HG02885 (cell line): ENCODE measurements around the gene CNNM1.

Experiments
- ATAC-seq: cut with Tn5 transposase; IDR thresholded peaks from one replicate; pipeline ENCODE4 v1.9.1; 2021; ENCODE audit warnings: mild to moderate bottlenecking; ENCODE audit not compliant: unreplicated experiment, poor library complexity

CNNM1 gene

DNA sequence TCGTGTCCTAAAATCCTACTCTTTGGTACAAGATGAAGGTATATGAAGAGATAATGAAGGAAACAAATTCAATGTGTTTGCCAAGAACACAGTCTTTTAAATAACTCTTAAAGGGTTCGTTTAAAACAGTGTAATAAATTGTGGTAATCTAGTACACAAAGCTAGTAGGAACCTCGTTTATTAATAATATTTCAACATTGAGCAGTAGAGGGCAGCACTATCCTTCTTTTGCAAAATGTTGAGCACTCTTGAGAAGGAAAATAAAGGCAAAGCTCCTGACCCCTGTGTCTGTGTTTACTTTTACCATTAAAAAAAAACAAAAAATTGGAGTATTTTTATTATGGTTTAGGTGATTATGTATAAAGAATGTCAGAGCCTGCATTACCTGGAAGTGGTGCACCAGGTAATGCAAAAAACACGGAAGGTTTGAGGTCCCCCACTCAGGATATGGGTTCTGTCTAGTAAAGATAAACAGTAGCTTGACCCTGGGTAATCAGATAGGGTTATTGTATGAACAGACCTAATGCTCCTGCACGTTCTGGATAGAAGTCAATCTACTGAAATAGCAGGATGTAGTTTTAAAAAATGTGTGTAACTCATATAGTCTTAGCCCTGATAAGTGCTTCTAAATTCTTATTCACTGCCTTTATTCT lies 107.0 kb downstream of the CNNM1 start:
- peak; percentile 55 for ATAC-seq

DNA sequence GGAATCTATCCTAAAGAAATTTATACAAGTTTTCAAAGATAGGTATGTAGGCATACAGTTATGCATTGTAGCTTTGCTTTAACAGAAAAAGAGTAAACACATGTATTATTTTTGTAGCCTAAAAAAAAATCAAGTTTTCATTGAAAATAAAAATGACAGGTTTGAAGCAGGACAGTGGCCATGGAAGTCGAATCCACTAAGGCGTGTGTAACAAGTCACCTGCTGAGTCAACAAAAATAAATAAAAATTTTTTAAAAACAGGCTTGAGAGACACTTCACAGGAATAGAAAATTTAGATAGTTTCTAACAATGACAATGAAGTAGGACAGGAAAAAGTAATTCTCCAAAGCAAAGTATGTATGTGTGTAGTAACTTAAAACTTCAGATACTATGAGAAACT lies 109.7 kb downstream of the CNNM1 start:
- ATAC-seq, result no peak

DNA sequence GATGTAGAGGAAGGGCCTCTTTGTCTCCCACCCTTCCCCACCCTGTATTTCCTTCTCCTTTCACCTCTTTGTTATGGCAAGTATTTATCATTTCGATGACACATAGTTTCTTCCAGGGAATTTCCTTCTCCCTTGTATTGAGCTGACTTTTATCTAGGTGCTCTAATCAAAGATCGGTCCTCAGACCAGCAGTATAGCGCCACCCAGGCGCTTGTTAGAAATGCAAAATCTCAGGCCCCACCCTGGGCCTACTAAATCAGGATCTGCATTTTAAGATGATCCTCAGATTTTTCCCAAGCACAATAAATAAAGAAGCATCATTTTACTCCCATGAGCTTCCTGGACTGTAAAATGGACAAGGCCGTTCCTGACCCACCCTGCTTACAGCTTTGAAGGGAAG lies 113.2 kb downstream of the CNNM1 start:
- ATAC-seq, result no peak

DNA sequence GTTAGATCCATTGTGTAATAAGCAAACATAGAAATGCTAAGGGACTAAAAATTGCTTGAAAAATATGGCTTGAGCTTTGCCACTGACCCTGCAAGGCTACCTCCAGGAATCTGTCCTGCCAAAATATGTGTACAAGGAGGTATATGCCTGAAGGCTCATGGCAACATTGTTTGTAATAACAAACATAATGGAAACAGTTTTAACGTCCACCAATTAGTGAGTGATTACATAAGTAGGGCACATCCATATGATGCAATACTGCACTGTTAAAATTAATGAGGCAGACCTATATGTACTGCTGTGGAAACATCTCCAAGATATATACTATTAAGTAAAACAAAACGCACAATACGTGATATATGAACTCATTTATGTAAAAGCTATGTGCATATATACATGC lies 114.3 kb downstream of the CNNM1 start:
- no peak for ATAC-seq
